Activated B cell treated with CpG ODN at 0.5 μM for 24 hours (primary cell): ENCODE results near the gene ARFGEF3. TPM values are rescaled to one million over a fixed set of nuclear protein-coding genes. Genes with fewer than 3 reads are reported as not detected.

Experiments used
- ATAC-seq: fragments of 200-7000 bp; cut with Tn5 transposase; one replicate; pipeline ENCODE4 v1.10.0; 2021; ENCODE audit warnings: low read depth, mild to moderate bottlenecking, moderate library complexity
- CTCF ChIA-PET: fragments of 350-600 bp; sonication (Branson Sonifier 250); formaldehyde crosslinking; loops from one replicate; lab custom pipeline; 2021; ENCODE audit warnings: antibody characterized with exemption; lab: Charles Lee
- POLR2A ChIA-PET: fragments of 350-600 bp; sonication (Branson Sonifier 250); formaldehyde crosslinking; loops from one replicate; lab custom pipeline; 2021; ENCODE audit warnings: antibody characterized with exemption; lab: Charles Lee
- DNase-seq: peaks from one replicate; pipeline ENCODE4 v3.0.0; 2022
- H3K27ac Mint-ChIP-seq: one replicate; pipeline ENCODE4 v1.8.0; 2020; ENCODE audit warnings: mixed read lengths
- H3K27me3 Mint-ChIP-seq: one replicate; pipeline ENCODE4 v1.8.0; 2021; ENCODE audit warnings: mixed read lengths
- H3K36me3 Mint-ChIP-seq: one replicate; pipeline ENCODE4 v1.8.0; 2021; ENCODE audit warnings: low read depth, mixed read lengths
- H3K4me1 Mint-ChIP-seq: one replicate; pipeline ENCODE4 v1.8.0; 2021; ENCODE audit warnings: mixed read lengths
- H3K4me3 Mint-ChIP-seq: one replicate; pipeline ENCODE4 v1.8.0; 2020; ENCODE audit warnings: mild to moderate bottlenecking, mixed read lengths
- H3K9me3 Mint-ChIP-seq: one replicate; pipeline ENCODE4 v1.8.0; 2020; ENCODE audit warnings: mixed read lengths
- CTCF ChIP-seq: fragments of 200-600 bp; IDR thresholded peaks from one replicate; pipeline ENCODE4 v1.8.0; 2022; ENCODE audit warnings: antibody characterized with exemption, mild to moderate bottlenecking
- intact Hi-C: fragments of 100-400 bp; cut with micrococcal nuclease; formaldehyde crosslinking; loops from one replicate; pipeline ENCODE4 v1.15.1; 2024
- total RNA-seq: library from RNA; stranded (reverse); gene quantifications from 2 replicates; pipeline ENCODE4 v1.2.3, GENCODE V29; 2022

Gene ARFGEF3
- total RNA-seq, 1 donor from 2014 or later = 0.02 TPM

- Mint-ChIP-seq H3K4me1 (no peaks in the 10 kb centered on the region), H3K36me3 (no peaks in the 10 kb centered on the region), H3K27me3 (peaks cover 14% of the 10 kb centered on the region), H3K27ac (no peak overlapping the region), H3K4me3 (no peak overlapping the region), H3K9me3 (no peaks in the 10 kb centered on the region)
- no peak for TF ChIP-seq CTCF
- POLR2A ChIA-PET = no interaction called here
- DNase-seq (no peak), ATAC-seq (no peak)
- intact Hi-C loops = no loop called here
- CTCF ChIA-PET = no interaction called here
These were observed 32.5 kb downstream of the ARFGEF3 start for GRCh38 chr6:138194287-138194686.

GRCh38 chr6:138196122-138196738 is 34.5 kb downstream of the ARFGEF3 start:
- ChIA-PET POLR2A (no interaction called here), CTCF (no interaction called here)
- peaks cover 13% of the 10 kb centered on the region for H3K27me3 Mint-ChIP-seq
- intact Hi-C loops = no loop called here
- ATAC-seq (no peak), DNase-seq (no peak)
- no peak for TF ChIP-seq CTCF
- no peaks in the 10 kb centered on the region for H3K4me1 Mint-ChIP-seq
- H3K4me3 Mint-ChIP-seq = no peak overlapping the region
- H3K27ac Mint-ChIP-seq = no peak overlapping the region
- H3K9me3 Mint-ChIP-seq = peaks cover 3% of the 10 kb centered on the region
- no peaks in the 10 kb centered on the region for H3K36me3 Mint-ChIP-seq

- H3K36me3 Mint-ChIP-seq = no peaks in the 10 kb centered on the region
These were observed 35.8 kb downstream of the ARFGEF3 start for GRCh38 chr6:138197570-138197969.

GRCh38 chr6:138198430-138199091 is 36.8 kb downstream of the ARFGEF3 start:
- intact Hi-C loops = no loop called here
- Mint-ChIP-seq H3K9me3 (peaks cover 3% of the 10 kb centered on the region), H3K4me1 (no peaks in the 10 kb centered on the region), H3K27me3 (peaks cover 13% of the 10 kb centered on the region), H3K36me3 (no peaks in the 10 kb centered on the region), H3K4me3 (no peak overlapping the region), H3K27ac (no peak overlapping the region)
- POLR2A ChIA-PET = no interaction called here
- DNase-seq = no peak
- ATAC-seq = no peak
- no peak for TF ChIP-seq CTCF
- CTCF ChIA-PET = no interaction called here

More at GRCh38 chr6:138197570-138197969, 35.8 kb downstream of the ARFGEF3 start:
- intact Hi-C loops = no loop called here
- ChIA-PET CTCF (no interaction called here), POLR2A (no interaction called here)
- Mint-ChIP-seq H3K4me1 (no peaks in the 10 kb centered on the region), H3K9me3 (peaks cover 3% of the 10 kb centered on the region), H3K4me3 (no peak overlapping the region), H3K27me3 (peaks cover 13% of the 10 kb centered on the region), H3K27ac (no peak overlapping the region)
- no peak for DNase-seq
- no peak for ATAC-seq
- no peak for TF ChIP-seq CTCF

- CTCF ChIA-PET = no interaction called here
- peaks cover 9% of the 10 kb centered on the region for H3K27me3 Mint-ChIP-seq
- no peak overlapping the region for H3K4me3 Mint-ChIP-seq
- no peak overlapping the region for H3K27ac Mint-ChIP-seq
- H3K9me3 Mint-ChIP-seq = peaks cover 3% of the 10 kb centered on the region
- DNase-seq (no peak), ATAC-seq (no peak)
- no peaks in the 10 kb centered on the region for H3K4me1 Mint-ChIP-seq
- POLR2A ChIA-PET = no interaction called here
- TF ChIP-seq CTCF = no peak
- no peaks in the 10 kb centered on the region for H3K36me3 Mint-ChIP-seq
- intact Hi-C loops = no loop called here
These were observed 40.1 kb downstream of the ARFGEF3 start for GRCh38 chr6:138201836-138202235.
